Endothelial cell of umbilical vein (primary cell): ENCODE data around the gene SNPH. TPM values are rescaled to one million over a fixed set of nuclear protein-coding genes. Genes with fewer than 3 reads are reported as not detected.

Experiments
- BruUV-seq: library from RNA; stranded (reverse); fragments of 400-500 nt; replicated peaks from 2 replicates; lab custom pipeline; 2021; lab: Mats Ljungman, UMichigan
- CTCF ChIA-PET: fragments of 300-600, 350-600 bp; sonication (Branson Sonifier 250); formaldehyde crosslinking; loops from one replicate; lab custom pipeline; 2021; ENCODE audit warnings: antibody characterized with exemption, inconsistent platforms; lab: Charles Lee
- POLR2A ChIA-PET: fragments of 300-600, 350-600 bp; sonication (Branson Sonifier 250); formaldehyde crosslinking; loops from one replicate; lab custom pipeline; 2021; ENCODE audit warnings: antibody characterized with exemption, inconsistent platforms; lab: Charles Lee
- DNase-seq: peaks from one replicate; pipeline ENCODE4 v3.0.0-alpha.2; 2011; ENCODE audit warnings: low read depth, low spot score
- FAIRE-seq: peaks from 2 replicates; lab custom pipeline; 2011; peaks lifted over from hg19 to GRCh38; lab: Jason Lieb, UNC
- H2AFZ ChIP-seq: 2 replicates; pipeline ENCODE4 v1.6.0; 2012; ENCODE audit warnings: low read depth, low read length, control low read depth, inconsistent platforms
- H3K27ac ChIP-seq: 2 replicates; pipeline ENCODE4 v1.5.1; 2011; ENCODE audit warnings: low read depth, mild to moderate bottlenecking, control low read depth, low read length, moderate library complexity; ENCODE audit not compliant: insufficient read depth
- H3K27me3 ChIP-seq, 2 experiments: 2 replicates each; pipeline versions ENCODE4 v1.6.0 to v1.6.1; 2011; ENCODE audit warnings: low read length in 2 of 2, mixed read lengths in 1 of 2; ENCODE audit not compliant: control insufficient read depth in 2 of 2, insufficient read depth in 2 of 2
- H3K36me3 ChIP-seq, 2 experiments: 2 replicates in 1 of 2; 3 replicates in 1 of 2; pipeline ENCODE4 v1.5.1; 2011; ENCODE audit warnings: low read length in 2 of 2, mild to moderate bottlenecking in 1 of 2, moderate library complexity in 1 of 2; ENCODE audit not compliant: control insufficient read depth in 2 of 2, insufficient read depth in 2 of 2; ENCODE audit errors: extremely low read depth in 1 of 2
- H3K4me1 ChIP-seq: 3 replicates; pipeline ENCODE4 v1.5.1; 2011; ENCODE audit warnings: mild to moderate bottlenecking, low read length; ENCODE audit not compliant: control insufficient read depth, insufficient read depth; ENCODE audit errors: extremely low read depth
- H3K4me2 ChIP-seq: 2 replicates; pipeline ENCODE4 v1.6.1; 2011; ENCODE audit warnings: low read length, control low read depth, mixed read lengths; ENCODE audit not compliant: insufficient read depth
- H3K4me3 ChIP-seq, 3 experiments: fragments of 200-600 bp in 1 of 3; sonication (generic), shearing (Covaris generic) in 1 of 3; replicated peaks in 1 of 3; 2 replicates each; pipeline ENCODE4 v1.5.1; 2011 to 2016; ENCODE audit warnings: control low read depth in 3 of 3, low read length in 3 of 3, mild to moderate bottlenecking in 2 of 3, inconsistent platforms in 1 of 3, low read depth in 1 of 3, moderate library complexity in 1 of 3; ENCODE audit not compliant: insufficient read depth in 1 of 3
- H3K79me2 ChIP-seq: 2 replicates; pipeline ENCODE4 v1.6.0; 2012; ENCODE audit warnings: low read length, inconsistent platforms; ENCODE audit not compliant: control insufficient read depth, insufficient read depth
- H3K9ac ChIP-seq: replicated peaks from 2 replicates; pipeline ENCODE3; 2011; ENCODE audit warnings: low read length, control low read depth; ENCODE audit not compliant: insufficient read depth; ENCODE audit errors: extremely low read depth
- H3K9me1 ChIP-seq: replicated peaks from 3 replicates; pipeline ENCODE4 v1.6.0; 2011; ENCODE audit warnings: mild to moderate bottlenecking, low read length; ENCODE audit not compliant: control insufficient read depth, insufficient read depth; ENCODE audit errors: extremely low read depth
- H3K9me3 ChIP-seq: replicated peaks from 2 replicates; pipeline ENCODE4 v1.5.1; 2012; ENCODE audit warnings: low read length, inconsistent platforms; ENCODE audit not compliant: control insufficient read depth, insufficient read depth
- H4K20me1 ChIP-seq: replicated peaks from 2 replicates; pipeline ENCODE3; 2011; ENCODE audit warnings: mild to moderate bottlenecking, low read length; ENCODE audit not compliant: control insufficient read depth, insufficient read depth; ENCODE audit errors: extremely low read depth
- CTCF ChIP-seq, 2 donors: IDR thresholded peaks; 1 replicate in 1 of 2; 2 replicates in 1 of 2; pipeline ENCODE4 v1.5.1; 2011; ENCODE audit warnings: low read length in 2 of 2, mild to moderate bottlenecking in 2 of 2, moderate library complexity in 2 of 2, control low read depth in 1 of 2, inconsistent platforms in 1 of 2, low read depth in 1 of 2; ENCODE audit not compliant: insufficient read depth in 1 of 2; ENCODE audit errors: extremely low read depth in 1 of 2
- EZH2 ChIP-seq: IDR thresholded peaks from 2 replicates; pipeline ENCODE4 v1.6.1; 2012; ENCODE audit warnings: borderline replicate concordance, low read depth, mild to moderate bottlenecking, moderate library complexity, low read length, inconsistent platforms; ENCODE audit not compliant: severe bottlenecking
- FOS ChIP-seq: IDR thresholded peaks from 2 replicates; pipeline ENCODE4 v1.6.1; 2011; ENCODE audit warnings: mild to moderate bottlenecking, low read length, moderate library complexity, borderline replicate concordance; ENCODE audit not compliant: insufficient read depth
- GATA2 ChIP-seq: IDR thresholded peaks from 2 replicates; pipeline ENCODE4 v1.7.0; 2011; ENCODE audit warnings: low read depth, mild to moderate bottlenecking, moderate library complexity, mixed read lengths, low read length; ENCODE audit not compliant: insufficient read length, insufficient read depth
- JUN ChIP-seq: IDR thresholded peaks from 2 replicates; pipeline ENCODE4 v1.6.1; 2011; ENCODE audit warnings: borderline replicate concordance, low read depth; ENCODE audit not compliant: insufficient read length, insufficient read depth
- MAX ChIP-seq: IDR thresholded peaks from 2 replicates; pipeline ENCODE4 v1.6.1; 2011; ENCODE audit not compliant: insufficient read depth, insufficient read length
- MYC ChIP-seq: IDR thresholded peaks from one replicate; pipeline ENCODE4 v1.6.1; 2011; ENCODE audit warnings: mild to moderate bottlenecking, low read depth, low read length
- POLR2A ChIP-seq: IDR thresholded peaks from 2 replicates; pipeline ENCODE4 v1.6.1; 2012; ENCODE audit warnings: low read depth, mild to moderate bottlenecking, control low read depth, low read length
- POLR2AphosphoS5 ChIP-seq: IDR thresholded peaks from 2 replicates; pipeline ENCODE4 v1.6.1; 2012; ENCODE audit warnings: low read depth, mild to moderate bottlenecking, control low read depth, low read length, moderate library complexity; ENCODE audit not compliant: insufficient read depth
- dilution Hi-C: fragments of 300-500 bp; cut with MboI; formaldehyde crosslinking; loops from one replicate; pipeline ENCODE4 v1.15.0; 2019; ENCODE audit warnings: low sequenced_read_pairs; ENCODE audit not compliant: extremely low pct_ligation_motif_present
- intact Hi-C: fragments of 100-400 bp; cut with micrococcal nuclease; formaldehyde crosslinking; loops from one replicate; pipeline ENCODE4 v1.10.0; 2022
- polyA plus RNA-seq, 4 experiments: library from polyadenylated mRNA; depleted of rRNA in 3 of 4; stranded (reverse) in 3 of 4; unstranded in 1 of 4; fragments of >200 nt; gene quantifications; 2 replicates each; pipeline versions ENCODE4 v1.2.1 to v1.2.3, GENCODE V29; 2011 to 2012; ENCODE audit warnings: missing spikeins in 1 of 4
- total RNA-seq: library from RNA; stranded (reverse); gene quantifications from 2 replicates; pipeline ENCODE4 v1.2.3, GENCODE V29; 2021

Gene SNPH
- total and polyA plus RNA-seq, 2 donors (not counting 3 experiments of a cell fraction or from before 2014, with no cell fraction given), result 2.3 to 5.5 TPM

- intact Hi-C loops, result loop anchor here (5.0 to 10.0 kb wide), 2 partner anchors 76 to 188 kb away; partner anchors contain the start of genes PSMF1 and RAD21L1
- Histone ChIP-seq H2AFZ (no peak overlapping the region), H3K9me1 (no peaks in the 10 kb centered on the region), H3K9ac (no peak overlapping the region), H3K79me2 (no peaks in the 10 kb centered on the region), H3K4me2 (no peak overlapping the region), H3K9me3 (no peaks in the 10 kb centered on the region), H3K27ac (no peak overlapping the region), H3K27me3 (no peaks in the 10 kb centered on the region), H3K4me1 (peaks cover 12% of the 10 kb centered on the region), H4K20me1 (no peaks in the 10 kb centered on the region), H3K4me3 (no peak overlapping the region), H3K36me3 (peaks cover 0 to 5% of the 10 kb centered on the region in 2 experiments)
- CTCF ChIA-PET, result interaction anchor here (0.7 kb wide), 1 partner anchor 135 kb away, joined by 3 read pairs; no protein-coding TSS in a partner anchor
- DNase-seq, result no peak
- POLR2A ChIA-PET, result no interaction called here
- no peak for TF ChIP-seq JUN
- no peak for TF ChIP-seq POLR2AphosphoS5
- no peak for TF ChIP-seq MAX
- TF ChIP-seq POLR2A, result no peak
- no peak for TF ChIP-seq MYC
- no peak for TF ChIP-seq CTCF (IDR thresholded peaks at IDR 0.05; ENCODE audit: extremely low read depth in 1 of 2, insufficient read depth in 1 of 2, low read depth in 1 of 2, low read length in 2 of 2)
- TF ChIP-seq EZH2, result no peak
- TF ChIP-seq FOS, result no peak
- no peak for TF ChIP-seq GATA2
- no peak for FAIRE-seq
- dilution Hi-C loops, result loop anchor here (25.0 kb wide), 1 partner anchor 134 kb away; no protein-coding TSS in a partner anchor
- no TSS peak for BruUV-seq
These were observed 36.8 kb downstream of the SNPH start for GRCh38 chr20:1302685-1303541.
